Sciatic nerve (tissue), 2 donors: Measurements from ENCODE around the gene SCARB1. TPM values are rescaled to one million over a fixed set of nuclear protein-coding genes. Genes with fewer than 3 reads are reported as not detected.
A peak's percentile ranks its signal among the peaks of the same experiment; 100 is the strongest.
"Not testable (repeated sequence)": the region's sequence is repeated elsewhere in the genome, so short reads cannot be mapped to it uniquely, and the experiment has no call there.

ENCODE experiments used
- ATAC-seq: fragments of 200-7000 bp; cut with Tn5 transposase; one replicate; pipeline ENCODE4 v1.9.1; 2020; ENCODE audit warnings: mild to moderate bottlenecking, moderate library complexity
- DNase-seq: peaks from one replicate; pipeline ENCODE4 v3.0.0-alpha.2; 2020; ENCODE audit warnings: low spot score
- intact Hi-C: fragments of 100-400 bp; cut with DNase I; formaldehyde crosslinking; loops from one replicate; pipeline ENCODE4 v1.14.2; 2022
- total RNA-seq: library from RNA; stranded (reverse); fragmentation: NEBNext Ultra II Directional; extraction: Animal tissue kit (Norgen Biotek cat#: 25700); gene quantifications from one replicate; pipeline ENCODE4 v1.2.1, GENCODE V29; 2021
- donor health status: DM: no; HTN: no; CAD: no.
- donor health status: DM: no; HTN: no; CAD: no.

SCARB1 gene
- total RNA-seq = 69.2 TPM

- intact Hi-C loops = no loop called here
- DNase-seq = peak; percentile 91
- ATAC-seq = peak; percentile 81
These were observed at the start of gene SCARB1 for GRCh38 chr12:124863416-124864325. SCARB1 (minus strand) TSS chr12:124863864; CDS start chr12:124863720, 144 bp downstream.

GRCh38 chr12:124912529-124913287 is 49.0 kb upstream of the SCARB1 start:
- intact Hi-C loops, DNase-seq, ATAC-seq: not testable (repeated sequence)

GRCh38 chr12:124911521-124911920 is 47.9 kb upstream of the SCARB1 start:
- ATAC-seq, intact Hi-C loops, DNase-seq: not testable (repeated sequence)

GRCh38 chr12:124910561-124911478 is 47.2 kb upstream of the SCARB1 start:
- intact Hi-C loops = no loop called here
- ATAC-seq = no peak
- no peak for DNase-seq

GRCh38 chr12:124909831-124910560 is 46.3 kb upstream of the SCARB1 start:
- DNase-seq (no peak), ATAC-seq (no peak)
- intact Hi-C loops = no loop called here

- intact Hi-C loops = no loop called here
- DNase-seq (peak; percentile 94), ATAC-seq (peak; percentile 47)
These were observed 43.1 kb upstream of the SCARB1 start for GRCh38 chr12:124906606-124907261.

GRCh38 chr12:124904306-124905098 is 40.8 kb upstream of the SCARB1 start:
- intact Hi-C loops = no loop called here
- ATAC-seq (peak; percentile 95), DNase-seq (peak; percentile 91)

GRCh38 chr12:124902916-124903315 is 39.3 kb upstream of the SCARB1 start:
- ATAC-seq (no peak), DNase-seq (no peak)
- intact Hi-C loops = no loop called here

GRCh38 chr12:124901003-124901402 is 37.3 kb upstream of the SCARB1 start:
- ATAC-seq (no peak), DNase-seq (no peak)
- intact Hi-C loops = no loop called here

GRCh38 chr12:124900345-124900795 is 36.7 kb upstream of the SCARB1 start:
- intact Hi-C loops, DNase-seq, ATAC-seq: not testable (repeated sequence)

GRCh38 chr12:124898923-124899294 is 35.2 kb upstream of the SCARB1 start:
- DNase-seq = no peak
- ATAC-seq = peak; percentile 3
- intact Hi-C loops = no loop called here

GRCh38 chr12:124898200-124898922 is 34.7 kb upstream of the SCARB1 start:
- ATAC-seq (peak; percentile 79), DNase-seq (no peak)
- intact Hi-C loops = no loop called here

GRCh38 chr12:124896461-124896860 is 32.8 kb upstream of the SCARB1 start:
- DNase-seq = no peak
- no peak for ATAC-seq
- intact Hi-C loops = no loop called here

GRCh38 chr12:124893792-124894516 is 30.3 kb upstream of the SCARB1 start:
- intact Hi-C loops = no loop called here
- ATAC-seq = no peak
- no peak for DNase-seq

GRCh38 chr12:124888260-124888659 is 24.6 kb upstream of the SCARB1 start:
- ATAC-seq (peak; percentile 42), DNase-seq (no peak)
- intact Hi-C loops = no loop called here

- DNase-seq, intact Hi-C loops, ATAC-seq: not testable (repeated sequence)
These were observed 24.1 kb upstream of the SCARB1 start for GRCh38 chr12:124887766-124888165.
